Adrenal gland (tissue), 12 donors: ENCODE data around the gene FOXK2. TPM values are rescaled to one million over a fixed set of nuclear protein-coding genes. Genes with fewer than 3 reads are reported as not detected.

Source experiments
- DNase-seq, 7 donors: peaks; one replicate each; pipeline ENCODE4 v3.0.0-alpha.2; 2019 to 2020
- H3K27ac ChIP-seq, 5 donors: fragments of 200-600 bp; sonication (generic) in 4 of 5; 1 replicate in 3 of 5; 2 replicates in 2 of 5; pipeline versions ENCODE4 v1.5.1 to v1.8.0; 2016 to 2020; ENCODE audit warnings: mild to moderate bottlenecking in 1 of 5
- H3K27me3 ChIP-seq: fragments of 200-600 bp; 2 replicates; pipeline ENCODE4 v1.8.0; 2021
- H3K36me3 ChIP-seq, 2 donors: fragments of 200-600 bp; replicated peaks in 1 of 2; 1 replicate in 1 of 2; 2 replicates in 1 of 2; pipeline versions ENCODE4 v1.5.1 to v1.8.0; 2018 to 2022
- H3K4me1 ChIP-seq, 2 donors: fragments of 200-600 bp; replicated peaks in 1 of 2; 1 replicate in 1 of 2; 2 replicates in 1 of 2; pipeline versions ENCODE4 v1.5.1 to v1.8.0; 2018 to 2021
- H3K4me3 ChIP-seq, 4 donors: fragments of 200-600 bp; sonication (generic) in 3 of 4; one replicate each; pipeline ENCODE4 v1.5.1; 2016 to 2018
- H3K9me3 ChIP-seq, 3 donors: fragments of 200-600 bp; sonication (generic) in 1 of 3; replicated peaks in 1 of 3; 1 replicate in 2 of 3; 2 replicates in 1 of 3; pipeline versions ENCODE4 v1.5.1 to v1.8.0; 2016 to 2021
- POLR2A ChIP-seq, 2 donors: fragments of 450-650 bp; IDR thresholded peaks; one replicate each; pipeline ENCODE4 v1.6.1; 2017; ENCODE audit warnings: antibody characterized with exemption in 2 of 2, mild to moderate bottlenecking in 2 of 2, moderate library complexity in 1 of 2
- WGBS, 4 donors: extraction: QIAGEN DNeasy Blood & Tissue Kit in 2 of 4; methylation state at CpG; one replicate each; pipeline versions ENCODE4 v1.1.5 to v1.1.7; 2013 to 2017; 5-methylcytosine and 5-hydroxymethylcytosine counted together
- intact Hi-C, 2 donors: fragments of 100-400 bp; cut with DNase I; formaldehyde crosslinking; loops; one replicate each; pipeline versions ENCODE4 v1.14.1 to v1.15.0; 2022 to 2023
- polyA plus RNA-seq, 3 donors: library from polyadenylated mRNA; stranded (reverse); fragments of 200-250 nt in 2 of 3; fragments of 350-450 nt in 1 of 3; fragmentation: Illumina TruSeq in 1 of 3; extraction: RNeasy Lipid Tissue Mini Kit (QIAGEN cat#74804) in 1 of 3; gene quantifications; one replicate each; pipeline ENCODE4 v1.2.3, GENCODE V29; 2013 to 2014
- total RNA-seq, 9 donors: library from RNA; depleted of rRNA in 4 of 9; stranded (reverse); fragments of >200 nt in 4 of 9; fragments of 120-200 nt in 1 of 9; fragmentation: NEBNext Ultra II Directional in 1 of 9; extraction: Animal tissue kit (Norgen Biotek cat#: 25700) in 1 of 9; gene quantifications; one replicate each; pipeline versions ENCODE4 v1.1.0 to v1.2.4, GENCODE V29; 2013 to 2023
- TF ChIP-seq, protein P1 (sequence below), 6 experiments: fragments of 450-650 bp in 4 of 6; fragments of 200-600 bp in 2 of 6; sonication (generic) in 1 of 6; IDR thresholded peaks; 1 replicate in 5 of 6; 2 replicates in 1 of 6; pipeline versions ENCODE4 v1.5.1 to v1.8.0; 2016 to 2021; ENCODE audit warnings: antibody characterized with exemption in 6 of 6, mild to moderate bottlenecking in 2 of 6, moderate library complexity in 1 of 6
- donor health status: healthy with polysubstance abuse.
- donor health status: Bipolar disorder and iron deficiency.
- donor health status: DM: yes; HTN: yes; CAD: no.
- donor health status: DM: no; HTN: no; CAD: no.
- donor health status: DM: no; HTN: no; CAD: no.
- donor health status: DM: yes; HTN: yes; CAD: no.

The FOXK2 gene
- total and polyA plus RNA-seq, 12 donors: 30.5 to 138 (median 45.5) TPM

DNA sequence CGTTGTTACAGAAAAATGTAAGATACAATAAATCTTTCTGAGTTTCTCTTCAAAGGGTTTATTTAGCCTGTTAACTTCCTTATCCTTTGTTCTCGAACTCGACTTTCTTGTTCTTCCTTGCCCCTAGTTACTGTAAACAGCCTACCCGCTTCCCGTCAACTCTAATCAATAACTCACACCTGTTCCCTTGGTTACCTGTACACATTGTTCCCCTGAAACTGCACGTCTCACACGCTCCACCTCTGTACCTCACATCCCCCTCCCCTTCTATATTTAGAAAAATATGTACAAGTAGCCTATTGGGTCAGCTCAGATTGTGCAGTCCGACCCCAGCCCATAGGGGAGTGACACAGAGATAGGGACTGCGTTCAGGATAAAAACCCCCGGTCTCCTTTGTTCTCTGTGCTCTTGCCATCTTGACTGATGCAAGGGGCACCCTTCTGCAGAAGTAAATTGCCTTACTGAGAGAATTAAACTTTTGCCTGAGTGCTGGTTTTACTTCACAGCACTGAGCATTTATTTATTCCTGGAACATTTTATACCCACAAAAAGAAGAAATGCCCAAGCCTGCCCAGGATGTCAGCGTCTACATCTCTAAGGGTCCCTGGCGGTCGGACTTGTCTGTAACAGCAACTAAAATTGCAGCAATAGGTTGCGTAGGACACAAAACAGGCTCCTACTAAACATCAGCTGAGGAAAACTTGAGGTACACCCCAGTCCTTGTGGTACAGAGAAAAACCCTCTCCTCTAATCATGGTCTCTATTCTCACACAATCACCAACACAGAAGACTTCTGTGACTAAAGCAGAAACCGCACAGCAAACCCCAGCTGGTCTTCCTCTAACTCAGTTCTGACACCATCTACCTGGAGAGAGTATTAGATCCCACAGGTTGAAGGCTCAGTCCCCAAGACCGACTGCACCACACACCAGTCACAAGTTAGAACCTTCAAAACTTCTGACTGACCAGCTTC is 117.4 kb downstream of the FOXK2 start:
- Histone ChIP-seq H3K4me1 (peaks cover 10% of the 10 kb centered on the region in 2 donors), H3K4me3 (no peak overlapping the region), H3K36me3 (peaks cover 0 to 21% of the 10 kb centered on the region in 2 donors), H3K27ac (no peak overlapping the region), H3K9me3 (no peaks in the 10 kb centered on the region), H3K27me3 (no peaks in the 10 kb centered on the region)
- WGBS, 4 donors: 82 to 84% (median 83%) methylated on average over 16 of the region's 16 CpGs
- DNase-seq: no peak
- no peak for TF ChIP-seq POLR2A (IDR thresholded peaks at IDR 0.05)
- TF ChIP-seq, protein P1, sequence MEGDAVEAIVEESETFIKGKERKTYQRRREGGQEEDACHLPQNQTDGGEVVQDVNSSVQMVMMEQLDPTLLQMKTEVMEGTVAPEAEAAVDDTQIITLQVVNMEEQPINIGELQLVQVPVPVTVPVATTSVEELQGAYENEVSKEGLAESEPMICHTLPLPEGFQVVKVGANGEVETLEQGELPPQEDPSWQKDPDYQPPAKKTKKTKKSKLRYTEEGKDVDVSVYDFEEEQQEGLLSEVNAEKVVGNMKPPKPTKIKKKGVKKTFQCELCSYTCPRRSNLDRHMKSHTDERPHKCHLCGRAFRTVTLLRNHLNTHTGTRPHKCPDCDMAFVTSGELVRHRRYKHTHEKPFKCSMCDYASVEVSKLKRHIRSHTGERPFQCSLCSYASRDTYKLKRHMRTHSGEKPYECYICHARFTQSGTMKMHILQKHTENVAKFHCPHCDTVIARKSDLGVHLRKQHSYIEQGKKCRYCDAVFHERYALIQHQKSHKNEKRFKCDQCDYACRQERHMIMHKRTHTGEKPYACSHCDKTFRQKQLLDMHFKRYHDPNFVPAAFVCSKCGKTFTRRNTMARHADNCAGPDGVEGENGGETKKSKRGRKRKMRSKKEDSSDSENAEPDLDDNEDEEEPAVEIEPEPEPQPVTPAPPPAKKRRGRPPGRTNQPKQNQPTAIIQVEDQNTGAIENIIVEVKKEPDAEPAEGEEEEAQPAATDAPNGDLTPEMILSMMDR (IDR thresholded peaks at IDR 0.05): no peak
- intact Hi-C loops: no loop called here

DNA sequence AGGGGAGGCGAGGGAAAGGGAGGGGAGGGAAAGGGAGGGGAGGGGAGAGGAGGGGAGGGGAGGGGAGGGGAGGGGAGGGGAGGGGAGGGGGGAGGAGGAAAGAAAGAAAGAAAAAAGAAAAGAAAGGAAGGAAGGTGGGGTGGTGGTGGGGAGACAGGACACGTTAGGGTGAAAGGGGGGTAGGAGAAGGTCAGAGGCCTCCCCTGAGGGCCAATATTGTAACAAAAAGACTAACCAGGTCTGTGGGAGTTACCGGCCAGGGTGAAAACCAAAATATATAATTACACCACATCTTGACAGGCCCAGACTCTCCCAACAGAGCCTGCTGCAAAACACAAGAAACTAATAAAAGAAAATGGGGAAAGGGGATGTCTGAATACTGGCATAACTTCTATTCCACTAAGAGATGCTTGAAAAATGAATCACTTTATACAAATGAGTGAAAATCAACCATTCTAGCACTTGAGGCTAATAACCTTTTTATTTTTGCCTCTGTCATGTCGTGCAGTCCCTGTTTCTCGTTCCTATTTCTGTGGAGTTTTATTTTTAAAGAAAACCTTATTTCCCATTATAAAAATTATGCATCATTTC is 118.7 kb downstream of the FOXK2 start:
- H3K36me3 ChIP-seq: peaks cover 0 to 34% of the 10 kb centered on the region in 2 donors
- H3K27me3 ChIP-seq: no peaks in the 10 kb centered on the region

DNA sequence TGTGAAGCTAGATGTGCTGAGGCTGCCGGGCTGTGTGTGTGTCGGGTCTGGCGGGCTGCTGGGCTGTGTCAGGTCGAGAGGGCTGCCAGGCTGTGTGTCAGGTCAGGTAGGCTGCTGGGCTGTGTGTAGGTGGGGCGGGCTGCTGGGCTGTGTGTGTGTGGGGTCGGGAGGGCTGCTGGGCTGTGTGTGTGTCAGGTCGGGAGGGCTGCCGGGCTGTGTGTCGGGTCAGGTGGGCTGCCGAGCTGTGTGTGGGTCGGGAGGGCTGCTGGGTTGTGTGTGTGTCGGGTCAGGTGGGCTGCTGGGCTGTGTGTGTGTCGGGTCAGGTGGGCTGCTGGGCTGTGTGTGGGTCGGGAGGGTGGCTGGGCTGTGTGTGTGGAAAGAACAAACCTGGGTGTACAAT is 120.1 kb downstream of the FOXK2 start:
- no peak overlapping the region for H3K27ac ChIP-seq
- no peak overlapping the region for H3K4me3 ChIP-seq
- H3K36me3 ChIP-seq: peaks cover 0 to 46% of the 10 kb centered on the region in 2 donors
- H3K9me3 ChIP-seq: no peaks in the 10 kb centered on the region
- no peaks in the 10 kb centered on the region for H3K27me3 ChIP-seq
- WGBS, 4 donors: 76 to 88% (median 87%) methylated on average over 8 to 14 of the region's 14 CpGs
- intact Hi-C loops: loop anchor here in 1 of 2 donors (10.0 kb wide), 1 partner anchor 115 kb away; the partner anchor contains the start of gene TBCD
- TF ChIP-seq, protein P1 (IDR thresholded peaks at IDR 0.05): no peak
- no peak for TF ChIP-seq POLR2A (IDR thresholded peaks at IDR 0.05)
- no peak for DNase-seq
- no peaks in the 10 kb centered on the region for H3K4me1 ChIP-seq

More for the DNA sequence above, 118.7 kb downstream of the FOXK2 start:
- Histone ChIP-seq H3K27ac (no peak overlapping the region), H3K4me3 (no peak overlapping the region), H3K4me1 (peaks cover 0 to 1% of the 10 kb centered on the region in 2 donors), H3K9me3 (no peaks in the 10 kb centered on the region)
- TF ChIP-seq POLR2A (IDR thresholded peaks at IDR 0.05): no peak
- no peak for DNase-seq
- WGBS, 4 donors: 71 to 84% (median 79%) methylated on average over 4 to 5 of the region's 5 CpGs
- intact Hi-C loops: no loop called here

DNA sequence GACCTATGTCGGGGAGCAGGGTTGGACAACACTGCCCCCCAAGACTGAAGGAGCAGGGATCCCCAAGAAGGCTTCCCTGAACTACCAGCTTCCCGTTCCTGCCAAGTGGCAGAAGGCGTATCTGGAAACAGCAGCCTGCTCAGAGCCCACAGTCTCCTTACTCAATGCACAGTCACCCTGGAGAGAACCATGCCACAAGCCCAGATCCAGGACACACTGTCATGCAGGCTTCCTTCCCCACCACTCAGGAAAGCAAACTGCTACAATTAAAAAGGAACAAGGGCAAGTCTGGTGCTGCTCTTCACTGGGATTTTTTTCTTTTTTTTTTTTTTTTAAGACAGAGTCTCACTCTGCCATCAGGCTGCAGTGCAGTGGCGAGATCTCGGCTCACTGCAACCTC is 120.5 kb downstream of the FOXK2 start:
- intact Hi-C loops: loop anchor here in 1 of 2 donors (10.0 kb wide), 1 partner anchor 115 kb away; the partner anchor contains the start of gene TBCD
- no peak for TF ChIP-seq POLR2A (IDR thresholded peaks at IDR 0.05)
- TF ChIP-seq, protein P1 (IDR thresholded peaks at IDR 0.05): no peak
- Histone ChIP-seq H3K36me3 (peaks cover 0 to 46% of the 10 kb centered on the region in 2 donors), H3K4me3 (no peak overlapping the region), H3K4me1 (no peaks in the 10 kb centered on the region), H3K27ac (no peak overlapping the region), H3K9me3 (no peaks in the 10 kb centered on the region), H3K27me3 (no peaks in the 10 kb centered on the region)
- WGBS, 4 donors: 80 to 100% (median 90%) methylated on average over 4 to 5 of the region's 5 CpGs
- no peak for DNase-seq
